IPS-NIHi7 (cell line): ENCODE results near the gene SLC38A5.
"Not testable (repeated sequence)": the region's sequence is repeated elsewhere in the genome, so short reads cannot be mapped to it uniquely, and the experiment has no call there.

Experiments used
- DNase-seq: peaks from one replicate; pipeline ENCODE4 v3.0.0; 2012; ENCODE audit warnings: mixed read lengths; ENCODE audit errors: extremely low spot score

SLC38A5 gene

DNA sequence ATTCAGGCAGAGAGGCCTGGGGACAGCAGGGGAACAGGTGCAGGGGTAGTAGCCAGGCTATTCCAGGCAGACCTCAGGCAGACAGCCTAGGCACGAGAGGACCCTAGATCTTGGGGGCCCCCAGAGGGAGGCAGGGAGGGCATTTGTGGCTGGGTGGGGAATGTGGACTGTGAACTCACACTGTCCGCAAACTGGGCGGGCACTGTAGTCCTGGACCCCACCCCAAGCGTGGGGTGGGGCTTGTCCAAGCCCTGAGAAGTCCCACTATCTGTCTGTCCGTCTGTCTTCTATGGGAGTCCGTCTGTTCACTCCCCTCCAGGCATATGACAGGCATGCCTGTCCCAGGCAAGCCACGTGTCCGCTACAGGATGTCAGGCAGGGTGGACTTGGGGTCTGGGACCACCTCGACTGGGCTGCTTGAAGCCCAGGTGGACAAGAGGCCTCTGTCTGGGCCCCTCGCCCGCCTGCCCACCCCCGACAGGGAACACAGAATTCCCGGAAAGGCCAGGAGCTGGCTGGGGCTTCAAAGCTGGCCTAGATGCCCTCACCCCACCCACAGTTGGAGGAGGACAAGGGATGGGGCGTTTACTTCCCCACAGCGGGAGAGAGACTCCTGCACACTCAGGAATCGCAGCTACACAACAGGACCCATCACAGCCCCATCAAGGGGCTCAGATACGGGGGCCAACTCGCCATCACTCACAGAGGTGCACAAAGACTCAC lies at the start of gene SLC38A5:
SLC38A5 (minus strand) TSS at position 151 of the 723 bp plus-strand sequence. CDS start 2,336 bp downstream, outside the sequence.
- DNase-seq = no peak

DNA sequence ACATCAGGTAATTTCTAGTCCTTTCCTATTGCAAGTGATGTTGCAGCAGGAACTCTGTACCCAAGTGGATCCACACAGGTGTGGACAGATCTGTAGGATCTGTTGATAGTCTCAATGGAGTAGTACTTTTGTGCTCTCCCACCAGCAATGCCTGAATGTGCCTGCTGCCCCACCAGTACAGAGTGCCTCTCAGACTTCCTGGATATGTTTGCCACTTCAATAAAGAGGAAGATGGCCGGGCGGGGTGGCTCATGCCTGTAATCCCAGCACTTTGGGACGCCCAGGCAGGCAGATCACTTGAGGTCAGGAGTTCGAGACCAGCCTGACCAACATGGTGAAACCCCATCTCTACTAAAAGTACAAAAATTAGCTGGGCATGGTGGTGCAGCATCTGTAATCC lies 49.4 kb upstream of the SLC38A5 start:
- not testable (repeated sequence) for DNase-seq

DNA sequence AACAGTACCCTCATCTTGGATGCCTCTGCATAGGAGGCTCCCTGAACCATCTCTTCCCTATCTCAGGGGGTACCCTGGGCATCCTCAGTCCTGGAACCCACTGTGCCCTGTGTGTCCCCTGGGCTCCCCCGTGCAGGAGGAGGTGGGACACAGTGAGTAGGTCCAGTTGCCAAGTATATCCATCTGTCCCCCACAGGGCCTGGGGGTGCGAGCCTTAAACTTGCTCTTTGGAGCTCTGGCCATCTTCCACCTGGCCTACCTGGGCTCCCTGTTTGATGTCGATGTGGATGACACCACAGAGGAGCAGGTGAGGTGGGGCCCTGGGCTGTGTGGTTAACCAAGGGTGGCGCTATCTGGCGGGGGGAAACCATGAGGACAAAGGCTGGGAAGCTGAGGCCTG lies 46.9 kb upstream of the SLC38A5 start:
- DNase-seq = no peak

DNA sequence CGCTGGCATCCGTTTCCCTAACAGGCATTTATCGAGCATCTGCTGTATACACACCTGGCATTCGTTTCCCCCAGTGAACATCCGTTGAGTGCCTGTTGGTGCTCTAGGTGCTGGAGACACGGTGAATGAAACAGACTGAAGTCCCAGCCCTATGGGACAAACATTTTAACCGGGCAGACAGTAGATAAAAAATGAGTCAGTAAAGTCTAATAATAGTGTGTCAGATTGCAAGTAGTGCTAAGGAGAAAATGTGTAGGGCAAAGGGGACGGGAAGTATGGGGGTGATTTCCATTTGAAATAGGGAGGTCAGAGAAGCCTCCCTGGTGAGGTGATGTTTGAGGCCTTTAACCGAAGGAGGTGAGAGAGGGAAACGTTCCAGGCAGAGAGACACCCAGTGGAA lies 46.2 kb upstream of the SLC38A5 start:
- no peak for DNase-seq

DNA sequence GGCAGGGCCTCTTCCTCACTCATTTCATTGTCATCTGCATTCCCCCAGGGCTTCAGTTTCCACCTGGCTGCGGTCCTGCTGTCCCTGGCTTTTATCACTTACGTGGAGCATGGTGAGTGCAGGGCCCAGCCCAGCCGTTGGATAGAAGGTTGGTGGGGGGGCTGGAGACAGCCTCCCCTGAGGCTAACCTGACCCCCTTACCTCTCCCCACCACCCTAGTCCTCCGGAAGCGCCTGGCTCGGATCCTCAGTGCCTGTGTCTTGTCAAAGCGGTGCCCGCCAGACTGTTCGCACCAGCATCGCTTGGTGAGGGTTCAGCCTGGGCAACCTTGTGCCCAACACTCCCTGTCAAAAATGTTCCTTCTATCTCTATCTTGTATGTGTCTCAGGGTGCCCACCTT lies 45.8 kb upstream of the SLC38A5 start:
- no peak for DNase-seq

DNA sequence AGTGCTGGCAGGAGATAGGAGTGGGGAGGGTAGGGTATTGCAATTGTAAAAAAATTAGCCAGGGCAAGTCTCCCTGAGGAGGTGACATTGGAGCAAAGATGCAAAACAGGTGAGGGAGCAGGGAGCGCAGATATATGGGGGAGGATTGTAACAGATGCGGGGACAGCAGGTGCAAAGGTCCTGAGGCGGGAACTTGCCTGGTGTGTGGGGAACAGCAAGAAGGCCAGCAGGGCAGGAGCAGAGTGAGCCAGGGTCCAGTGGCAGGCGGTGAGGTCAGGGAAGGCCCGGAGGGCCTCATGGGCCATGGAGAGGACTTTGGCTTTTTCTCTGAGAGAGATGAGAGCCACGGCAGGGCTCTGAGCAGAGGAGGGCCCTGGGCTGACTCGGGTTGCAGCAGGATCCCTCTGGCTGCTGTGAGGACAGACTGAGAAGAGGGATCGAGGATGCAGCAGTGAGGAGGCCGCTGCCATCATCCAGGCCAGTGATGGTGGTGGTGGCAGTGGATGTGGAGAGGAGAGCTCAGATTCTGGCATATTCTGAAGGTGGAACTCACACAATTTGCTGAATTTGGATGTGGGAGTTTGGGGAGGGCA lies 44.9 kb upstream of the SLC38A5 start:
- DNase-seq = no peak

DNA sequence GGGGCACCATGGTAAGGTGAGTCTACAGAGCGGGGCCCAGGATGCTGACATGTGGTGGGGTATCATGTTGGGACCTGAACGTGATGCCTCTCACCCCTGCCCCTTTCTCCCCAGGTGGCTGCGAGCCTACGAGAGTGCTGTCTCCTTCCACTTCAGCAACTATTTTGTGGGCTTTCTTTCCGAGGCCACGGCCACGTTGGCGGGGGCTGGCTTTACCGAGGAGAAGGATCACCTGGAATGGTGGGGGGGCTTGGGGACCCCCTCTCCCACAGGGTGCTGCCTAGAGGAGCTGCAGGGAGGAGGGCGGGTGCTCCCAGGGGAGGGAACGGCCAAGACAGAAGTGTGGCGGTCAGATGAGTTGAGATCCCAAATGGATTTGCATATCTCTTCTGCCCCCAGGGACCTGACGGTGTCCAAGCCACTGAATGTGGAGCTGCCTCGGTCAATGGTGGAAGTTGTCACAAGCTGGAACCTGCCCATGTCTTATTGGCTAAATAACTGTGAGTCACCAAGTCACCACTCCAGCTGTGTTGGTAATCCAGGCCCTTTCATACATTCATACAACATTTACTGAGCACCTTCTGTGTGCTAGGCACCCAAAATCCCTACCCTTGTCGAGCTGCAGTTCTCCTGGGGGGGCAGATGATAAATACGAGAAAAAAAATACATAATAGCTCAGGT lies 44.2 kb upstream of the SLC38A5 start:
- no peak for DNase-seq

DNA sequence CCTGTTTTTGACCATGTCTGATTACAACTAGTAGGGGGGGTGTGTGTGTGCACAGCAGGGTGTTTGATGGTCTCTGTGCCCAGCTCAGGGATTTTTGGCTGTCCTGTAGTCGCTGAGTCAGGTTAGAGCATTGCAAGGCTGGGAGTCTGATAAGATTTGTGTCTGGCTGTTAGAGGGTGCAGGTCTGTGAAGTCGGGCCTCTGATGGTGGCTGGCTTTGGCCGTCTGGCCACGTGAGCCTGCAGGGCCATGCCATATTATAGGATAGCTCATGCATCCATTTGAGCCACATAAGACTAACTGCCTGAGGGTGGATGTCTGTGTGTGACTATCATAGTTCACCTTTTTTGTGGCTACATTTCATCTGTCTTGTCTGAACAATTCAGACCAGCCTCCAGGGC lies 43.6 kb upstream of the SLC38A5 start:
- no peak for DNase-seq

DNA sequence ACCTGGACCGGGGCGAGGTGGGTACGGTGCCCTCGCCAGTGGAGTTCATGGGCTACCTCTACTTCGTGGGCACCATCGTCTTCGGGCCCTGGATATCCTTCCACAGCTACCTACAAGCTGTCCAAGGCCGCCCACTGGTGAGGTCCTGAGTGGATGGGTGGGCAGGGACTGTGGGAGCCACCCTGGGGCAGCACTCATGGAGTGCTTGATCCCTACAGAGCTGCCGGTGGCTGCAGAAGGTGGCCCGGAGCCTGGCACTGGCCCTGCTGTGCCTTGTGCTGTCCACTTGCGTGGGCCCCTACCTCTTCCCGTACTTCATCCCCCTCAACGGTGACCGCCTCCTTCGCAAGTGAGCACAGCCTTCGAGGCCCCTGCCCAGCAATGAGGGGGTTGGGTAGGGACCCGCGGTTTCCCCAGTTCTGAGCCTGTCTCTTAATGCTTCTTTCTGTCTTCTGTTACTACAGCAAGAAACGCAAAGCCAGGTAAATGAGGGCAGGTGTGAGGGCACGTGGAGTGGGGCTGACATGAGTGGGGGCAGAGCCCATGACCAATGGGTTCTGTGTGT lies 42.4 kb upstream of the SLC38A5 start:
- DNase-seq = no peak

DNA sequence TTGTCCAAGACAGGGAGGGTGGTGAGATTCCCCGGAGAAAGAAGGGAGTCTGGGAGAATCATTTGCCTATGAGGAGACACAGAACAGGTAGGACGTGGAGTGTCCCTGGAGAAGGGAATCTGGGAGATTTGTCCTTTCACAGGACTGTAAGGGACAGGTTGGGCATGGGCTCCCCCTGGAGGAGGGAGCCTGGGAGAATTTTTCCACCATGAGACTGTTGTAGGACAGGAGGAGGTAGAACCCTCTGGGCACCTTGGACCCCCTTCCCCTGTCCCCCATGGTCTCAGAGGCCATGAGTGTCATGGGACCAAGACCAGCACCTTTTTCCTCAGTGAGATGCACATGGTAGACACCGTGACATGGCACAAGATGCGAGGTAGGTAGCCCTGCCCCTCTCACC lies 41.5 kb upstream of the SLC38A5 start:
- no peak for DNase-seq

DNA sequence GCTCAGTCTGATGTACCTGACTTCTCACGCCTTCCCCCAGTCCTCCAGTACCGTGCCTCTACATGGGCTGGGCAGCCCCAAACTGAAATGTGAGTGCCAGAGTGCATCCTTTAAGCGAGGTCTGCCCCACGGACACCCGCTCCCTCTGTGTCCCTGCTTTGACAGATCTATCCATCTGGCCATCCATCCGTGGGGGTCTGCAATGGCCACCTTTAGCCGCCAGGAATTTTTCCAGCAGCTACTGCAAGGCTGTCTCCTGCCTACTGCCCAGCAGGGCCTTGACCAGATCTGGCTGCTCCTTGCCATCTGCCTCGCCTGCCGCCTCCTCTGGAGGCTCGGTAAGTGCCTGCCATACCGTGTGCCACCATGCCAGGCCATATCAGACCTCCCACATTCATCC lies 39.6 kb upstream of the SLC38A5 start:
- no peak for DNase-seq

DNA sequence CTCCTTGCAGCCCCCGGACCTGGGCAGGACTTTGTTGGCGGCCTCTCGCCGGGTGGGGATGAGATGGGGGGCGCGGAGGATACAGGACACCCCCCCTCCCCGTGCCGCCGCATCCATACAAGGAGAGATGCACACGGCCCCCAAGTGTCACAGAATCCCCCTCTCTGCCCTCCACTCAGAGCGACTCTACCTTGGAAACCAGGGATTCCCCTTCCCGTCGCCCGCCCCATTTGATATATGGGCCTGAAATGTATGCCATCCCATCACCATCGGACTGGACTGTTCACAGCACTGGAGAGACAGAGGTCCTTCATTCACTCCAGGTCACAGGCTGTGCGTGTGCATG lies 39.2 kb upstream of the SLC38A5 start:
- no peak for DNase-seq

DNA sequence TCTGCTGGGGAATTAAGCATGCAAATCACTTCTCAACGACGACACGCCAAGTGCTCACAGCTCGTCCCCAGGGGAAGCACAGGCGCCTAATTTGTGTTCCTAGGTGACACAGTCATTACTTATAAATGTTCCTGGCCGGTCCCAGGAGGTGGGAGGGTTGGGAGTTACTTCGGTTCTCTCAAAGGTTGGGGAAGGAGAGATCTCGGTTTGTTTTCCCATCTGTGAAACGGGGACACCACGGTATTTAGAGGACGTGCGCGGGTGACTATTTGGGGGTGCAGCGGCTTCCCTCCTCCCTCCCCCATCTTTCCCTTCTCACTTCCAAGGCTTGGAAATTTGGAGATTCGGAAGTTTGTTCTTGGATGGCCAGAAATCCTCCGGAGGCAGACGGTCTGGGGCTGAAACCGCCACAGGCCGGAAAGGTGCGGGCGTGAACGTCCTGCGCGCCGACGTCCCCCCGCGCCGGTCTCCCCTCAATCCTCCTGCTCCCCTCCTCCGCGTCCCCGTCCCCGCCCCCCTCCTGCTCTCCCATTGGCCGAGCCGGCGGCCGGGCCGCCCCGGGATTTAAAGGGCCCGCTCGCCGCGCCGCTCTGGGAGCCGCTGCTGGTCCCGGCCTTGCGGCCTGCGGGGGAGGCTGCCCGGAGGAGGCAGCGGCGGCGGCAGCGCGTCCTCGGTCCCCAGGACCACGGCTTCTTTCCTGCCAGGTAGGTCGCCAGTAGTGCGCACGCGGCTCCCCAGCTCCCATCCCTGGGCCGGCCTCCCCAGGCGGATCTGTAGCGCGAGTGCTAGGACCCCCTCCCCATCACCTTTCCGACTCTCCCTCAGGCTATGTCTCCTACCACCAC lies 38.6 kb upstream of the SLC38A5 start, which contains the start of gene PORCN:
PORCN (plus strand) TSS at position 593 of the 845 bp plus-strand sequence. CDS start 829 bp downstream, outside the sequence.
- peak; percentile 80 for DNase-seq

DNA sequence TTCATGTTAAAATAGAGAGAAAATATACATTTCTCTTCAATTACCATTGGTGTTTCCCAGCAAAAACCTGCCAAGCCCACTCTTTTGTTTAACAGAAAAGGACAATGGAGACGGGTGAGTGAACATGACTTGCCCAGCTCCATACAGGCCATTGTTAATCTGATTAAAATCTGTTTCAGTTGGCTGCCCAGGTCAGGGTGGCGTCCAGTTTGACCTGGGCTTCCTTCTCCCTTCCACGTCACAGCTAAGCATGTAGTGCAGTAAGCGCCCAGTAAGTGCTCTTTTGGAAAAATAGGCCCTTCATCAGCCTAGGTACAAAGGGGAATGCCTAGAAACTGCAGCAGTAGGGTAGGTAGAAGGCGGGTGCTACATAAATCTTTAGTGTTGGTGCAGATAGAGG lies 37.2 kb upstream of the SLC38A5 start:
- no peak for DNase-seq

DNA sequence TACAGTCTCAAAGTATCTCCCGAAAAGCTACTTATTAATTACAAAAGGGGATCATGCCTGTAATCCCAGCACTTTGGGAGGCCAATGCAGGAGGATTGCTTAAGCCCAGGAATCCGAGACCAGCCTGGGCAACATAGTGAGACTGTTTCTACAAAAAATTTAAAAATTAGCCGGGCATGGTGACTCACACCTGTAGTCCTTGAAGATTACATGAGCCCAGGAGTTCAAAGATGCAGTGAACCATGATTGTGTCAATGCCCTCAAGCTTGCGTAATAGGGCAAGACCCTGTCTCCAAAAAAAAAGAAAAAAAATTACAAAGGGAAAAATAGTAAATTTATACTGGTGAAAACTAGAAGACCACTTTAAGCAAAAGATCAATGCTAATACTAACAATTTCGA lies 35.4 kb upstream of the SLC38A5 start:
- no peak for DNase-seq

DNA sequence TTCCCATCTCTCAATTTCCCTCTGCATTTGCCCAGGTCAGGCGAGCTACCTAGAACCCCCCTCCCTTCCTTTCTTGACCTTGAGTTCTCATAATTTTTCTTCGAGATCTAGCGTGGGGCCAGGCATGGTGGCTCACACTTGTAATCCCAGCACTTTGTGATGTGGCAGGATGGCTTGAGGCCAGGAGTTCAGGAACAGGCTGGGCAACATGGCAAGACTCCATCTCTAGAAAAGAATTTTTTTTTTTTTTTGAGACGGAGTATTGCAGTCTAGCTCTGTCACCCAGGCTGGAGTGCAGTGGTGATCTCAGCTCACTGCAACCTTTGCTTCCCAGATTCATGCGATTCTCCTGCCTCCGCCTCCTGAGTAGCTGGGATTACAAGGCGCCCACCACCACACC lies 34.2 kb upstream of the SLC38A5 start:
- DNase-seq = no peak

DNA sequence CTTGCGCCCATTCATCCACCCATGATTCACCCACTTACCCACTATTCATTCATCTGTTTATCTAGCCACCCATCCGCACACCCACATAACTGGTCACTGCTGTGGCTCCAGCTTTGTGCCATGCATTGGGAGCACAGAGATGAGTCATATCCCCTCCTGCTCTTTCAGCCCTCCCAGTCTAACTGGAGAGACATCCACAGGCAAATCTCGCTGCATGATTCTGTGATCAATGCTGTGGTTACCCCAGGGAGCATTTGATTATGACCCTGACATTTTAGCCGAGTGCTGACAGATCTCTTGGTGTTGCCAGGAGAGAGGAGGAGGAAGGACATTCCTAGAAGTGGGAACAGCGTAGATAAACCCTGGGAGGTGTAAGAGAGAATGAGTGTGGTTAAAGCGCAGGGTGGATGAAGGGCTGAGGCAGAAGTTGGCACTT lies 28.3 kb upstream of the SLC38A5 start:
- DNase-seq = no peak

DNA sequence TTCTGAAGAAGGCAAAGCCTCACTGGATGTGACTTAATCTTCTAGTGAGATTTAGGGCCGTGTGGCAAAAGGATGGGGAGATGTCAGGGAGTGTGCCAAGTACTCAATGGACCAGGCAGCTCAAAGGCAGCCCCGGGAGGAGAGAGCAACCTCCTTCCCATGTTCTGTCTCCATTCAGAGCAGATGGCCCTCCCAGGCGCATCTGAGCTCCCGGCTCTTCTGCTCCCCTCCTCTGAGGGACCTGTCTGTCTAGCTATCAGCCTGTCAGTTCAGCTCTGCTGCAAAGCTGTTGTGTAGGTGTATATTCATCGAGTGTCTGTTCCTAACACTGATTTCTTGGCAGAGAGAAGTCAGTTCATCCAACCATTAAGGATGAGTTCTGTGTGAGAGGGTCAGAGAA lies 27.8 kb upstream of the SLC38A5 start:
- DNase-seq = no peak

DNA sequence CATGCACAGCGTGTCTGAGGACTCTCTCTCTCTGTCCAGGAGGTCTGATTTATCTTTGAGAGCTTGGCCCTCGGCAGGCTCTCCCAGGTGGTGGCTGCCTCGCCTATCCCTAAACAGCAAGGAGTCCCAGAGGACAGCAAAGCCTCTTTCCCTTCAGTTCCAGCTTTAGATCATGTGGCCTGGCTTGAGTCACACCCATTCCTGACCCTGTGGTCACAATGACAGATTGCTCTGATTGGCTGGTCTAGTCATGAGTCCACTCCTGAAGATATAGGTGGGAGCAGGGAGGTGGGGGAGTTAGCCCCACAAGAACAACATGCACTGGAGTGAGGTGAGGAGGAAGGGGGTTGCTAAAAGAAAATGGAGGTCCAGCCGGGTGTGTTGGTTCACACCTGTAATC lies 26.6 kb upstream of the SLC38A5 start:
- no peak for DNase-seq

DNA sequence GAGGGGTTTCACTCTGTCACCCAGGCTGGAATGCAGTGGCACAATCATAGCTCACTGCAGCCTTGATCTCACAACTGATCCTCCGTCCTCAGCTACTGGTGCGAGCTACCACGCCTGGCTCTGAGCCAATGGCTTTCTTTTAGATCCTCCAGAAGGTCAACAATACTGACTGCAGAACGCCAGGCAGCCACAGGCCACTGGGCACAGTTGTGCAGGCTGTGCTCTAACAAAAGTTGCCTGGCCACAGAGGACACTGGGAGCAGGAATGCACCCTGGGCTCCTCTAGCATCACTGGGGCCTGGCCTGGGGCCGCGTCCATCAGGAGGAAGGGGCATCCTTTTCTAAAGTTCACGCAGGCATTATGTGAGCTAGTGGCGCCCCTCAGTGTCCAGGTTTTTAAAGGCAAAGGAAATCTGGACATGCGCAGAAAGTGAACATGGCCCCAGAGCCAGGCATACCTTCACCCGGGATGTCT lies 23.9 kb upstream of the SLC38A5 start:
- DNase-seq = peak; percentile 62

DNA sequence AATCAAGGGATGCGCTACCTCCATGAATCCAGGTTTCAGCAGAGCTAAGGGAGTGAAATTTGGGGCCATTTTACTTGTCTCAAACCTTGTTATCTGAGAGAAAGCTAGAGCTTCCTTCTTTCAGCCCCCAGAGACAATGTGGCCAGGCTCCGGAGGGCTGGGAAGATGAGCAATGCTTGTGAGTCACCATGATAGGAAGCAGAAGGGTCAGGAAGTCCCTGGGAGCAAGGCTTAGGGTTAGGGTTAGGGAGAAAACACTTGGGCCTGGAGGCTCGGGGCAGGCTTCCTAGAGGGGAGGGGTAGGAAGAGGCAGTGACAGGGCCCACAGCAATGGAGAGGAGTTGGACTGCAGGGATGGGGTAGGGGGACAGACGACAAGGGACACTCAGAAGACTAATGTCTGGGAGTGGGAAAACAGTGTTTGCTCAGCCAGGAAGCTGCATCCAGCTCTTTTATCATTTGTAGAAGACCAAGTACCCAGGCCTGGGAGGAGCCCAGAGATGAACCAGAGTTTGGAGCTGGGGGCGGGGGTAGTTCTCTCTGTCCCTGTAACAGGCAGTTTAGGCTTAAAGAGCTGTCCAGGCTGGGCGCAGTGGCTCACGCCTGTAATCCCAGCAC lies 22.3 kb upstream of the SLC38A5 start:
- DNase-seq = no peak
